ENCODE data around the gene PTPRJ. TPM values are rescaled to one million over a fixed set of nuclear protein-coding genes. Genes with fewer than 3 reads are reported as not detected.
"Not testable (repeated sequence)": the region's sequence is repeated elsewhere in the genome, so short reads cannot be mapped to it uniquely, and the experiment has no call there.

The PTPRJ gene
- total RNA-seq, 1 donor from 2014 or later = 1.4 TPM

DNA sequence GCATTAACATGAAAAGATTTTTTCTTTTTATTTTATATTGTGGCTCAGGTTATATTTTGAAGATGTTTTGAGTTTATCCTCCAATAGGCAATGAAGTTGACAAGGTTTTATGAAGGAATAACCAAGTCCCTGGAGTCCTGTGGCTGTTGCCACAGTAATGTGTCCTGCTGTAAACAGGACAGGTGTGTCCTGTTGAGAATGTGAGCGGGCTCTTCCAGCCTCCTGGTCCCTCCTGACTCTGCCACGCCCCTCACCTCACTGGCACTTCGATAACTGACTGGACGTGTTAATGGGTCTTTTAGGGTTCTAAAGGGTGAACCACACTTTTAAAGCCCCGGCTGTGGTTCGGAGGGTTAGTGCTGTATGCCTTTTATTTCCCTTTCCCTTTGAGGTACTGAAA lies 188.5 kb downstream of the PTPRJ start:
- no peak for DNase-seq

DNA sequence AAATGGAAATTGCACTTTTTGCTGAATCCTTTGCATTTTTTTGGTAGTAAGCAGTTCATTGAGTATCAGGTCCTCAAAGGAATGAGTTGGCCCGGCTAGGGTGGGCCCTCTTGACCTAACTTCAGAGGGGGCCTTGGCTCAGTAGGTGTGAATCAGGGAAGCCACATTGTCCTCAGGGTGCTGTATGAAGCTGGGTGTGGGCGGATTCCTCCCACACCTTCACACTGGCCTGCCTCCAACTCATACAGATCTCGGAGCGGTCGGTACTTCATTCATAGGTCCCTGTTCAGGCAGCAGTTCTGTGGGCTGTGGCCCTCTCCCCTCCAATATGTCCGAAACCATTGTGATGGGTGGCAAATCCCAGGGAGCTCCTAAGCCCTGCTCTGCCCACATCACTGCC lies 188.9 kb downstream of the PTPRJ start:
- DNase-seq = no peak

DNA sequence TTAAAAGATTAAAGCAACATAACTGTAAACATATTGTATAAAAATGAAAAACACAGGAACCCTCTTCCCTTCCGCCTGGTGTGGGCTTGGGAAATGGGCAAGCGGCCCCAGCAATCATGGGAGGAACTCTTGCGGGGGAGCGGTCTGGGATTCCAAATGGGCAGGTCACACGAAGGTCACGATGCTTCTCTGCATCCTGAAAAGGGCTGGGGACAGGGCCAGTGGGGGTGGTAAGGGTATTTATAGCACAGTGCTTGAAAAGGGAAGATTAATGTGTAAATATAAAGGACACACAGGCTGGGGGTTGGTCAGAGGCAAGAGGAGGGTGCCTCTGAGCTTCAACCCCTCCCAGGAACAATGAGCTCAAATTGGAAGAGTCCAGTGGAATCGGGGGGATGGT lies 189.4 kb downstream of the PTPRJ start:
- DNase-seq = peak; percentile 41

- DNase-seq = peak; percentile 42
Observed at GRCh38 chr11:48170241-48171233, 190.2 kb downstream of the PTPRJ start.

- peak; percentile 74 for DNase-seq
Observed at GRCh38 chr11:48172818-48173609, 192.7 kb downstream of the PTPRJ start.

DNA sequence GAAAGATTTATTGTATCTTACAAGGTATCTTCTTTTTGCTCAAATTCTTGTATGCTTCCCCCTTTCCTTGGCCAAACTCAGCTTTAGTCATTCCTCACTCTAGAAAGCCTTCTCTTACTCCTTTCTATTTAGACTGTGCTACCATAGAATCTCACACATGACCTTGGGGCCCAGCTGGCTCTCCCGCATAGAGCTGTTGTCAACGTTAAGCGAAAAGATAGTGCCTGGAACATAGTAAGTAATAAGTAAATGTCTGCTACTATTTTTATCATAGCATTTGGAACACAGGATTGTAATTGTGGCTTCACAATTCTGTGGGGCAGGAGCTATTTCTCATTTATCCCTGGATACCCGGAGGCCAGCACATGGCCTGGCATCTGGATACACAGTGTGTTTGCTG lies 197.3 kb downstream of the PTPRJ start:
- DNase-seq = no peak

DNA sequence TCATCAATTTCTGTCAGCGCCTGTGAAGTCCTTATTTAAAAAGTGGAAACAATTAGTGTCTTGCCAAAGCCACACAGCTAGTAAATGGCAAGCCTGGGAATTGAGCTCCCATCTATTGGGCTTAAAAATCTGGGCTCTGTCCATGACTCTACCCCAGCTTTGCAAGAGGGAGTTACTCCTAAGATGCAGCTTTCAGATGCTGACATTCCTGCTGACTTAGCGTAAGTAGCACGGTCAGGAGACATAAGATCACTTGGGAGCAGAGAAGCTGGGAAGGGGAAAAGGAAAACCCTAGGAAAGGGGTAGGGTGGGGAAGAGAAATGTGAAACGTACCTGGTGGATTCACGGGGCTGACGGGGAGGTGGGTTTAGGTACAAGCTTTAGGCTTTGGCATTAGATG lies 200.3 kb downstream of the PTPRJ start:
- DNase-seq = no peak

DNA sequence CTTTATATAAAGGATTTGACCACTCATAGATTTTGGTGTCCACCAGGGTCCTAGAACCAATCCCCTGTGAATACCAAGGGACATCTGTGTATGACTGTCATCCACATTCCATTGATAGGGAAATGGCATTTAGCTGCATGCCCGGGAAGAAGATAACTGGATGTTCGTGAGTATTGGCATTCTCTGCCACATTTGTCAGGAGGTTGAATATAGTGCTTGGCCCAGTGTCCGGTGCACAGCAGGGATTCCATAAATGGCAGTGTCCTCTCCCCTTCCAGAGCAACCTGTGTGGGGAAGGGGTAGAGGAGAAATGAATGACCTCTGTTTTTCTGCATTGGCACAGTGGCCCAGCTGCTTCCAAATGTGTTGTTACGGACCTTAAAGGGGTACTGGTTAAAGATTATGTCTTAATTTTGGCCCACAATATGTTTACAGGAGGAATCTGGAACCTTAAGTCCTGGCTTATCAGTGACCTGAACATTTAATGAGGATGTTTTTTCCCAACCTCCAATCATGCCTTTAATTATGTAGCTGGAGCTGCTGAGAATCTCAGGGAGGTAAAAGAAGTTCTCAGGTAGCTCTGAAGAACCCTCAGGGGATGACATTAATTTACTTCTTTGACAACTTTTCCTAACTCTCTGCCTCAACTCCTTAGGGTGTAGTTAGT lies 202.6 kb downstream of the PTPRJ start:
- DNase-seq = no peak

DNA sequence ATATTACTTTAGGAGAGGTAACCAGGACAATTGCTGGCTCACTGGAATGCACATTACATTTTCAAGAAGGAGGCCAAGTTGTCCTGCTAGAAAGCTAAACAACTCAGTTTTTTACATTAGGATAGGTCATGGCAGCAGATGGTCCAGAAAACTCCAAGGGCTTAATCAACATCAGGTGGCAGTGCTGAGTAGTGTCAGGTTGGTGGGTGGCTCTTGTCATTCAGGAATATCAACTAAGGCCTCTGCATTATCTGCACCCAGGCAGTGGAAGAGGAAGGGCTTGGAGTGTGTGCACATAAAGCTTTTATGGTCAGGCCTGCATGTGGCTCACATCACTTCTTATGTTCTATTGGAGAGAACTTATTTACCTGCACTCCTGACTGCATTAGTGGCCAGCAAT lies 204.1 kb downstream of the PTPRJ start:
- no peak for DNase-seq

GRCh38 chr11:48190906-48191654 lies 210.7 kb downstream of the PTPRJ start:
- not testable (repeated sequence) for DNase-seq

- no peak for DNase-seq
Observed at GRCh38 chr11:48193876-48194275, 213.5 kb downstream of the PTPRJ start.

GRCh38 chr11:48207881-48208280 lies 227.5 kb downstream of the PTPRJ start:
- DNase-seq = no peak

DNA sequence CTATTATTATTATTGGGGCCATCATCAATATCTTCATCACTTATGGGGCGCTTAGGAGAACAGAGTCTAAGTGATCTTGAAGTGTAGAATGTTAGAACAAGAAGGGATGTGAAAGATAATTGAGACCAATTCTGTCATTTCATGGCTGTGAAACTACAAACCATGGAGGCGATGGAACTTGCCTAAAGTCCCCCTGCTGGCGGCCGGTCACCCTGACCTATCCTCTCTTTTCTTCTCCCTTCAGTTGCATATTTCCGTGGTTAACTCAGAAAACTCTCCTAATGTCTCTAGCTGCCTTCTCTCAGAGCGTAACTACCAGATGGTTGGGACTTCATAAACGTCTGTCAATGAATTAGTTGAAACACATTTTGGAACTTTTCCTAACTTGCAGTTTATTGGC lies 229.7 kb downstream of the PTPRJ start:
- DNase-seq = peak; percentile 6

DNA sequence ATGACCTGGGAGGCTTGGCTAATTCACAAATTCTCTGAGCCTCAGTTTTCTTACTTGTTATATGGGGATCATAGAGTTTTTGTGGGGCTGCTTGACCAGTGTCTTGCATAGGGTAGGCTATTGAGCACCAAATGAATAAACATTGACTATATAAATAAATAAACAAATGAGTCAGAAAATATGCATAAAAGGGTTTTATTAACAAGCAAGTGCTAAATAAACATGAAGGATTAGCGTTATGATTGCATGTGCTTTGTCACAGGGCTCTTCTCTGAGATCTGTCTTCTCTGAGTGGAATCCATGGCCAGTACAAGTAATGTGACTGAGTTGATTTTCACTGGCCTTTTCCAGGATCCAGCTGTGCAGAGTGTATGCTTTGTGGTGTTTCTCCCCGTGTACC lies 236.2 kb downstream of the PTPRJ start, which contains the start of gene OR4B1:
TSS of gene OR4B1 (plus strand) at position 301 of the 400 bp plus-strand sequence. CDS start at position 301, 0 bp downstream.
- no peak for DNase-seq

Other genes with a start within 250 kb of the PTPRJ start
- gene FNBP4, start 213.2 kb upstream of the PTPRJ start, total RNA-seq = 50.0 and 69.3 TPM in 2 replicates
- 25.9 and 38.2 TPM in 2 replicates for gene NUP160, start 132.2 kb upstream of the PTPRJ start, total RNA-seq
- not detected in 2 replicates for gene OR4B1, start 236.3 kb downstream of the PTPRJ start, total RNA-seq

Data from dermis blood vessel endothelial cell (primary cell).